A549 (cell line): ENCODE measurements around the gene MYBPC2.

Experiments used
- CBX2 ChIP-seq: fragments of 200-600 bp; sonication (generic); IDR thresholded peaks from 2 replicates; pipeline ENCODE4 v1.6.1; 2016; ENCODE audit warnings: low read depth, mild to moderate bottlenecking, borderline replicate concordance
- EHMT2 ChIP-seq: fragments of 200-600 bp; sonication (generic); IDR thresholded peaks from 2 replicates; pipeline ENCODE4 v1.6.1; 2016; ENCODE audit warnings: antibody characterized with exemption, low read depth, mild to moderate bottlenecking, moderate library complexity
- EP300 ChIP-seq, 2 experiments: fragments of >200 bp; sonication (Bioruptor Twin); formaldehyde crosslinking; IDR thresholded peaks; 2 replicates in 1 of 2; 3 replicates in 1 of 2; pipeline ENCODE4 v1.6.1; 2016 to 2017
- ESRRA ChIP-seq: fragments of 150-350 bp; IDR thresholded peaks from 2 replicates; pipeline ENCODE4 v1.6.1; 2014; ENCODE audit warnings: mild to moderate bottlenecking, low read length, borderline replicate concordance
- HOXB13 ChIP-seq: fragments of 250-450 bp; sonication (Bioruptor Pico); IDR thresholded peaks from 2 replicates; pipeline ENCODE4 v1.5.0; 2020; ENCODE audit warnings: low read depth, mild to moderate bottlenecking, moderate library complexity
- JUNB ChIP-seq: fragments of >200 bp; sonication (Bioruptor Twin); formaldehyde crosslinking; IDR thresholded peaks from 2 replicates; pipeline ENCODE4 v1.6.1; 2016
- MYC ChIP-seq: IDR thresholded peaks from 2 replicates; pipeline ENCODE4 v1.6.1; 2012; ENCODE audit warnings: mild to moderate bottlenecking, inconsistent platforms, low read length, improper control_type of control experiment, borderline replicate concordance
- RFX5 ChIP-seq: fragments of 450-650 bp; IDR thresholded peaks from 2 replicates; pipeline ENCODE4 v1.7.1; 2014; ENCODE audit warnings: antibody characterized with exemption, mild to moderate bottlenecking, moderate library complexity
- TF ChIP-seq, protein P1 (sequence below): fragments of >200 bp; sonication (Bioruptor Twin); formaldehyde crosslinking; IDR thresholded peaks from 3 replicates; pipeline ENCODE4 v1.5.1; 2016
- TF ChIP-seq, protein P2 (sequence below): fragments of 450-650 bp; IDR thresholded peaks from 2 replicates; pipeline ENCODE4 v1.6.1; 2014; ENCODE audit warnings: antibody characterized with exemption

DNA sequence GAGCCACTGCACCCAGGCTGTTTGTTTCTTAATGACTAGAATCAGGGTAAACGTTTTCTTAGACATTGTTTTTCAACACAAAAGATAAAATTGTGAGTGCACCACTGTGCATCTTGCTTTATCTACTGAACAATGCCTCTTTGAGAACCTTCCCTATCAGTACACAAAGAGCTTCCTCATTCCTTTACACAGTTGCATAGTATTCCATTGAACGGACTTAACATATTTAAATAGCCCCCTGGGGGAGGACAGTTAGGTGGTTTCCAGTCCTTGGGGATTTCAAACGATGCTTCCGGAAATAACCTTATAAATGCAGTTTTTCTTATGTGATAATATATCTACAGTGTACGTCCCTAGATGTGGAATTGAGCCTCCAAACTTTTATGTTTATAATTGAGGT is 39.9 kb upstream of the MYBPC2 start:
- TF ChIP-seq MYC, result no peak
- TF ChIP-seq, protein P1, sequence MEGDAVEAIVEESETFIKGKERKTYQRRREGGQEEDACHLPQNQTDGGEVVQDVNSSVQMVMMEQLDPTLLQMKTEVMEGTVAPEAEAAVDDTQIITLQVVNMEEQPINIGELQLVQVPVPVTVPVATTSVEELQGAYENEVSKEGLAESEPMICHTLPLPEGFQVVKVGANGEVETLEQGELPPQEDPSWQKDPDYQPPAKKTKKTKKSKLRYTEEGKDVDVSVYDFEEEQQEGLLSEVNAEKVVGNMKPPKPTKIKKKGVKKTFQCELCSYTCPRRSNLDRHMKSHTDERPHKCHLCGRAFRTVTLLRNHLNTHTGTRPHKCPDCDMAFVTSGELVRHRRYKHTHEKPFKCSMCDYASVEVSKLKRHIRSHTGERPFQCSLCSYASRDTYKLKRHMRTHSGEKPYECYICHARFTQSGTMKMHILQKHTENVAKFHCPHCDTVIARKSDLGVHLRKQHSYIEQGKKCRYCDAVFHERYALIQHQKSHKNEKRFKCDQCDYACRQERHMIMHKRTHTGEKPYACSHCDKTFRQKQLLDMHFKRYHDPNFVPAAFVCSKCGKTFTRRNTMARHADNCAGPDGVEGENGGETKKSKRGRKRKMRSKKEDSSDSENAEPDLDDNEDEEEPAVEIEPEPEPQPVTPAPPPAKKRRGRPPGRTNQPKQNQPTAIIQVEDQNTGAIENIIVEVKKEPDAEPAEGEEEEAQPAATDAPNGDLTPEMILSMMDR, result no peak
- TF ChIP-seq HOXB13, result no peak
- no peak for TF ChIP-seq EHMT2
- no peak for TF ChIP-seq RFX5
- TF ChIP-seq, protein P2, sequence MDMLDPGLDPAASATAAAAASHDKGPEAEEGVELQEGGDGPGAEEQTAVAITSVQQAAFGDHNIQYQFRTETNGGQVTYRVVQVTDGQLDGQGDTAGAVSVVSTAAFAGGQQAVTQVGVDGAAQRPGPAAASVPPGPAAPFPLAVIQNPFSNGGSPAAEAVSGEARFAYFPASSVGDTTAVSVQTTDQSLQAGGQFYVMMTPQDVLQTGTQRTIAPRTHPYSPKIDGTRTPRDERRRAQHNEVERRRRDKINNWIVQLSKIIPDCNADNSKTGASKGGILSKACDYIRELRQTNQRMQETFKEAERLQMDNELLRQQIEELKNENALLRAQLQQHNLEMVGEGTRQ, result no peak
- no peak for TF ChIP-seq CBX2
- TF ChIP-seq JUNB, result no peak
- TF ChIP-seq EP300 (IDR thresholded peaks at IDR 0.05), result no peak
- no peak for TF ChIP-seq ESRRA
